Gastrocnemius medialis (tissue), 4 donors: ENCODE measurements around the gene MLYCD. TPM values are rescaled to one million over a fixed set of nuclear protein-coding genes. Genes with fewer than 3 reads are reported as not detected.

Source experiments
- ATAC-seq, 2 donors: fragments of 150-250 bp; one replicate each; pipeline ENCODE4 v1.9.1; 2016
- DNase-seq, 2 donors: peaks; one replicate each; pipeline ENCODE4 v3.0.0-alpha.2; 2019
- H3K27ac ChIP-seq, 4 donors: fragments of 200-600 bp; sonication (generic); 1 replicate in 1 of 4; 2 replicates in 3 of 4; pipeline ENCODE4 v1.5.1; 2016 to 2018; ENCODE audit warnings: mild to moderate bottlenecking in 2 of 4, moderate library complexity in 1 of 4
- H3K27me3 ChIP-seq, 3 donors: fragments of 200-600 bp; sonication (generic) in 2 of 3; 1 replicate in 1 of 3; 2 replicates in 2 of 3; pipeline versions ENCODE4 v1.5.1 to v1.6.0; 2016 to 2019; ENCODE audit warnings: mild to moderate bottlenecking in 1 of 3, moderate library complexity in 1 of 3
- H3K36me3 ChIP-seq, 2 donors: fragments of 200-600 bp; sonication (generic) in 1 of 2; one replicate each; pipeline ENCODE4 v1.5.1; 2017 to 2018
- H3K4me1 ChIP-seq, 2 donors: fragments of 200-600 bp; sonication (generic) in 1 of 2; one replicate each; pipeline ENCODE4 v1.5.1; 2016 to 2017; ENCODE audit warnings: mild to moderate bottlenecking in 2 of 2
- H3K4me3 ChIP-seq, 4 donors: fragments of 200-600 bp; sonication (generic) in 3 of 4; 1 replicate in 1 of 4; 2 replicates in 3 of 4; pipeline ENCODE4 v1.5.1; 2016 to 2019; ENCODE audit warnings: mild to moderate bottlenecking in 2 of 4
- H3K9me3 ChIP-seq, 3 donors: fragments of 200-600 bp; sonication (generic) in 2 of 3; 1 replicate in 1 of 3; 2 replicates in 2 of 3; pipeline ENCODE4 v1.5.1; 2016 to 2019
- CTCF ChIP-seq, 5 experiments: fragments of 450-650 bp in 3 of 5; fragments of 200-600 bp in 2 of 5; sonication (generic) in 2 of 5; IDR thresholded peaks in 4 of 5; conservative IDR thresholded peaks in 1 of 5; 1 replicate in 4 of 5; 2 replicates in 1 of 5; pipeline ENCODE4 v1.5.1; 2016 to 2019; ENCODE audit warnings: antibody characterized with exemption in 5 of 5, mild to moderate bottlenecking in 3 of 5, moderate library complexity in 3 of 5
- POLR2A ChIP-seq, 2 donors: fragments of 450-650 bp; IDR thresholded peaks; one replicate each; pipeline ENCODE4 v1.6.1; 2017; ENCODE audit warnings: antibody characterized with exemption in 2 of 2, mild to moderate bottlenecking in 2 of 2, moderate library complexity in 2 of 2
- in situ Hi-C, 4 donors: fragments of 200-750 bp; cut with MboI; loops; one replicate each; pipeline versions ENCODE4 v1.15.0 to v1.8.0; 2017; ENCODE audit warnings: low sequenced_read_pairs in 4 of 4
- intact Hi-C: fragments of 100-400 bp; cut with DNase I; formaldehyde crosslinking; loops from one replicate; pipeline ENCODE4 v1.15.1; 2023; ENCODE audit warnings: low total_unique reads
- total RNA-seq, 4 donors: library from RNA; depleted of rRNA; stranded (reverse); fragments of >200 nt; gene quantifications; one replicate each; pipeline versions ENCODE4 v1.1.0 to v1.2.3, GENCODE V29; 2016

The MLYCD gene
- total RNA-seq, 4 donors from 2014 or later, result 10.3 to 20.8 (median 18.4) TPM

- H3K4me1 ChIP-seq, result peaks cover 8 to 10% of the 10 kb centered on the region in 2 donors
- H3K27ac ChIP-seq, result no peak overlapping the region
- intact Hi-C loops (loop anchor here (2.0 kb wide), 3 partner anchors 26 to 136 kb away; partner anchors contain the start of gene OSGIN1), in situ Hi-C loops (loop anchor here in 1 of 4 donors (10.0 kb wide), 1 partner anchor 118 kb away; the partner anchor contains the start of gene SLC38A8)
- ATAC-seq (peak; percentile 83 to 86), DNase-seq (peak; percentile 42 to 64)
- H3K36me3 ChIP-seq, result peaks cover 0 to under 1% of the 10 kb centered on the region in 2 donors
- TF ChIP-seq POLR2A (IDR thresholded peaks at IDR 0.05) (no peak), CTCF (IDR thresholded peaks at IDR 0.05 in 4 of 5, conservative IDR thresholded peaks at IDR 0.05 in 1 of 5) (peak; percentile 75 to 98 (median 92))
- H3K9me3 ChIP-seq, result no peaks in the 10 kb centered on the region
- no peaks in the 10 kb centered on the region for H3K27me3 ChIP-seq
- no peak overlapping the region for H3K4me3 ChIP-seq
These were observed 27.9 kb downstream of the MLYCD start for GRCh38 chr16:83926726-83927397.

- no peaks in the 10 kb centered on the region for H3K9me3 ChIP-seq
- H3K27me3 ChIP-seq, result no peaks in the 10 kb centered on the region
- in situ Hi-C loops, result loop anchor here in 1 of 4 donors (10.0 kb wide), 1 partner anchor 116 kb away; the partner anchor contains the start of gene SLC38A8
- no peaks in the 10 kb centered on the region for H3K36me3 ChIP-seq
- no peak for TF ChIP-seq POLR2A (IDR thresholded peaks at IDR 0.05)
- no peak for TF ChIP-seq CTCF (IDR thresholded peaks at IDR 0.05 in 4 of 5, conservative IDR thresholded peaks at IDR 0.05 in 1 of 5)
- H3K4me1 ChIP-seq, result peaks cover 8 to 10% of the 10 kb centered on the region in 2 donors
- H3K27ac ChIP-seq, result no peak overlapping the region
- H3K4me3 ChIP-seq, result no peak overlapping the region
- ATAC-seq (no peak), DNase-seq (no peak)
- intact Hi-C loops, result no loop called here
These were observed 29.6 kb downstream of the MLYCD start for GRCh38 chr16:83928341-83929055.

- in situ Hi-C loops, result loop anchor here in 1 of 4 donors (10.0 kb wide), 1 partner anchor 115 kb away; the partner anchor contains the start of gene SLC38A8
- no peak for ATAC-seq
- intact Hi-C loops, result no loop called here
These were observed 31.1 kb downstream of the MLYCD start for GRCh38 chr16:83929811-83930555.

More at GRCh38 chr16:83929811-83930555, 31.1 kb downstream of the MLYCD start:
- TF ChIP-seq CTCF (IDR thresholded peaks at IDR 0.05 in 4 of 5, conservative IDR thresholded peaks at IDR 0.05 in 1 of 5) (no peak), POLR2A (IDR thresholded peaks at IDR 0.05) (no peak)
- Histone ChIP-seq H3K27ac (no peak overlapping the region), H3K36me3 (no peaks in the 10 kb centered on the region), H3K9me3 (no peaks in the 10 kb centered on the region), H3K4me3 (no peak overlapping the region), H3K4me1 (peaks cover 8 to 12% of the 10 kb centered on the region in 2 donors), H3K27me3 (no peaks in the 10 kb centered on the region)
- no peak for DNase-seq
